HG02938 (cell line): ENCODE results near the gene VENTX.
"Not testable (repeated sequence)": the region's sequence is repeated elsewhere in the genome, so short reads cannot be mapped to it uniquely, and the experiment has no call there.

Experiments
- ATAC-seq: cut with Tn5 transposase; IDR thresholded peaks from one replicate; pipeline ENCODE4 v1.9.1; 2021; ENCODE audit warnings: mild to moderate bottlenecking, moderate library complexity; ENCODE audit not compliant: unreplicated experiment

The VENTX gene

DNA sequence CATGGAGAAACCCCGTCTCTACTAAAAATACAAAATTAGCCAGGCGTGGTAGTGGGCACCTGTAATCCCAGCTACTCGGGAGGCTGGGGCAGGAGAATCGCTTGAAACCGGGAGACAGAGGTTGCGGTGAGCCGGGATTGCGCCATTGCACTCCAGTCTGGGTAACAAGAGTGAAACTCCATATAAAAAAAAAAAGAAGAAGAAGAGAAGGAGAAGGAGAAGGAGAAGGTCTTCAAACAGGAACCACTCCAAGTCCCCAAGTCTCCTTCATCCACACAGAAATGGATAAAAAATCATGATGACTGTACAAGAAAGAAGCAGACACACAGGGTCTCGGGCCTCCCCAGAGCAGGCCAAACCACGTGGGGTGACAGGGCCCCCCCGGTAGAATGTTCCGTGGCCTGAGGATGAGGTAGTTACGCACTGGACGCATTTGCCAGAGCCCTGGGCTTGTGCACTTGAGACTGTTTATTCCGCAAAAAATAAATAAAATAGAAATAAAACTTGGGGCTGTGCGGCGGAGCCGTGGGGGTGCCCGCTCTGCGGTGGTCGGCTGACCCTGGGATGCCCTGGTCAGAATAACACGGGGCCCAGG, 15.8 kb downstream of the VENTX start:
- no peak for ATAC-seq

- ATAC-seq = no peak
Measured at GRCh38 chr10:133254421-133255120, 16.9 kb downstream of the VENTX start.

DNA sequence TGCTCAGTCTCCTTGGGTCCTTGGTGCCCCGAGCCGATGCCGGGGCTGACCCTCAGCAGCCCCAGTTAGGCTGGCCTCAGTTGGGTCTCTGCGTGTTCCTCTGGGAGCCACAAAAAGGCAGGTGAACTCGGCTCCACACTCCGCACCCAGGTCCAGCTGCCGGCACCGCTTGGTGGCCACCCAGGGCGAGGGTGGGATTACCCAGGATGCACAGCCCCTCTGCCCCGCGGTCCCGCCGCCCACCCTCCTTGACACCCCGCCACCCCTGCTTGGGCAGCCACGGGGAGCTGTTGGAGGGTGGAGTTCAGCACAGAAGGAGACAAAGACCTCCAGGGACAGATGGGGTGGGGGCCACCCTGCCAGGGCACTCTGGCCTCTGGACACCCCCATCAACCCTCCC, 17.7 kb downstream of the VENTX start:
- no peak for ATAC-seq

GRCh38 chr10:133257489-133258065, 19.9 kb downstream of the VENTX start:
- peak; percentile 11 for ATAC-seq

DNA sequence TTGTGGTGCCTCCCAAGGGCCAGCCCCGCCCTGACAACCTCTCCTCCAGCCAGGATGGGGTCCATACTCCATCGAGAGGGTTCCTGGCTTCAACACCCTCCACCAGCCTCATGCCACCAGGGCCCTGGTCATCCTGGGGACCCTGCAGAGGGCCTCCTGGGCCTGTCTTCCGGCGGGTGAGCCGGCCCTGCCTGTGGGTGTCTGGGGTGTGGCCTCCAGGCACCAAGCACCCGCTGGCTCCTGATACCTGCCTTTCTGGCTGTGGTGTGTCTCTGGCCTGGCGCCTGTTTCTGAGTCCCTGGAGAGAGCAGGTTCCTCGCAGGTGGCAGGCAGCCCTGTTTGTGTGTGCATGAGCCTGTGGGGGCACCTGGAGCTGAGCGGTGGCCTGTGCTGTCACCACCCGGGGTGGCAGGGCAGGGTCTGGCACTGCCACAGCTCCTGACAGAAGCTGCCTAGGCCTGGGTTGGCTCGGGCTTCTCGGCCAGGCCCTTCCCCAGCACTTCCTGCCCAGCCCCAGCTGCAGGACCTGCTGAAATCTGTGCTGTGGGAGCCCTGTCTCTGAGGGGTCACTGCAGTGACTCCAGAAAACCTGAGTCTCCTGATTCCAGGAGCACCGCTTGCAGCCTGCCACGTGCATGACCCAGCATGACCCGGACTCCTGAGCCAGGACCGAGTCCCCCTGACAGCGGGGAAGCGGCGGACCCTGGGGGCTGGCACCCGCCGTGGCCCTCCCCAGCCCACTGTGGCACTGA, 20.6 kb downstream of the VENTX start:
- ATAC-seq = peak; percentile 29

- no peak for ATAC-seq
Measured at GRCh38 chr10:133258818-133259601, 21.4 kb downstream of the VENTX start.

DNA sequence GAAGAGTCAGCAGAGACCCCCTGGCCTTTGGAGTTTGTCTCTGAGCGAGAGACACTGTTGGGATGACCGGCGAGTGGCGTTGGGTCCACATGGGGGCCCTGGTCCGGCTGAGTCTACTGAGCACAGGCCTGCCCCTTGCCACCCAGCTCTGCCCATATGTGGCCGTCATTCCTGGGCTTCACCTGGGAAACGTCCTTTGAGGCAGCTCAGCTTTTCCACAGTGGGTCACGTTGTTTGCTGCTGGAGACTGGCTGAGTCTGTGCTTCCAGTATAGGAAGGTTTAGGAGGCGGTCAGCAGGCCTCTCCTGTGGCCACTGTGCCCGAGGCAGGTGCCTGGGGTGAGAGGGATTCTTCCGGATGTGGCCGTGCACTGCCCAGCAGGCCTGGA, 21.9 kb downstream of the VENTX start:
- ATAC-seq = no peak

DNA sequence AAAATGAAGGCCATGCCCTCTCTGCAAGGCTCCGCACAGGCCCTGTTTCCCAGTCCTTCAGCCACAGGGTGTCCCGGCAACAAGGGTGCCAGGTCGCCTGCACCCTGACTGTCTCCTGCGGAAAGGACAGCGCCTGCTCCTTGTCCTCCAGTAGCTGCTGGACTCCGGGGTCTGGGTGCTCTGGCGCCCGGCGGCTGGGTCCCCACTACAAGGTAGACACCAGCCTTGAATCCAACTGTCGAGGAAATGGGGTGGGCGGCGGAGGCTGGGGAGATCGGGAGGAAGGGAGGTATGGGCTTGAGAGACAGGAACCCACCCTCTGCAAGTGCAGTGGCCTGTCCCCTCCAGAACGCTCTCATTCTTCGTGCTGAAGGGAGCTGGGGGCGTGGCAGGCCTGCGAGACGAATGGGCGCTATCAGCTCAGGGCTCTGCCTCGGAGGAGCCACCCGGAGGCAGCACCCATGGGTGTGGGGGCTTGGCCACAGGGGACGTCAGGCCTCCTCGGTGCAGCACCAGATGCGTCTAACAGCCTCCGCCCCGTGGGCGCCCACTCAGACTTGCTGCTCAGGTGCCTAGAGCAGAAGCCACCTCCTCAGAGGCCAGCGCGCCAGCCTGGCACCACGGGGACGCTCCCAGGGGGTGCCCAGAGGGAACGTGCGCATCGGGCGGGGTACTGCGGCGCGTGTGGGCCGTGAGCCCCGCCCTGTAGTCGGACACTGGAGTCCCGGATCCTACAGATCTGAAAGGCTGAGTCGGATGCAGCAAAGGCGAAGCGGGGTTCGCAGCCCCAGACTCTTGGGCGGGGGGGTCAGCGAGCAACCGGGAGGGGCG, 23.5 kb downstream of the VENTX start:
- peak; percentile 40 for ATAC-seq

DNA sequence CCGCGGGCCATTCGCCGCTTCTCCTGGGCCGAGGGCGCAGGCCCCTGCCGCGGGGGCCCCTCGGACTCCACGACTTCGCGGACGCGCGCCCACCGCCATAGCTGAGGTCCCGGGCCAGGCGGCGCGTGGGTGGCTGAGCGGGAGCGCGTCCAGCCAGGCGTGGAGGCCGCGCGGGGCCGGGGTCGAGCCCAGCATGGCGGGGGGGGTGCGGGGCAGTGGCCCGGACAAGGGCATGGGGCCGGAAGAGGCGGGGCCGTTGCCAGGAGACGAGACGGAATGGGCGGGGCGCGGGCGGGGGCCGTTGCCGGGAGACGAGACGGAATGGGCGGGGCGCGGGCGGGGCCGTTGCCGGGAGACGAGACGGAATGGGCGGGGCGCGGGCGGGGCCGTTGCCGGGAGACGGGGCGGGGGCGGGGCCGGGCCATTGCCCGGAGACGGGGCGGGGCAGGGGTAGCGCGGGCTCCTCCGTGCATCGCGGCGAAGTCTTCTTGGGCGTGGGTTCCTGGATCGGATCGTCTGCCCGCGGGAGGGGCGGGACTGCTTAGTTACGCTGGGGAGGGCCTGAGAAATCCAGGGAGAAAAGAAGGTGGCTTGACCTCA, 24.2 kb downstream of the VENTX start:
- peak; percentile 38 for ATAC-seq

DNA sequence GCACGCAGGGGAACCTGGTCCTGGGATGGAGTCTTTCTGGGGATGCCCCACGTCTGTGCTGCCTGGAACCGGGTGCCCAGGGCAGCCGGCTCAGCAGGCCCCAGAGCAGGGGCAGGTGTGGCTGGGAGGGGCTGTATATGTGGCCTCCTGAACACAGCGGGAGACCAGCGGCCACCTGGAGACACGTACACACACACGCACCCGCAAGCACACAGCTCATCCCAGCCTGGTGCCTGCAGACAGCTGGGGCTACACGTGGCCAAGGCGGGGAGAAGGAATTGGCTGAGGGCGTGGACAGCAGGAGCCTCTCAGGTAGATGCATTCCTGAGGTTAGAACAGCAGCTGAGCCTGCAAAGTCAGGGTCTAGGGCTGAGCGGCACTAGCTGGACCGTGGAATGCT, 25.0 kb downstream of the VENTX start:
- no peak for ATAC-seq

DNA sequence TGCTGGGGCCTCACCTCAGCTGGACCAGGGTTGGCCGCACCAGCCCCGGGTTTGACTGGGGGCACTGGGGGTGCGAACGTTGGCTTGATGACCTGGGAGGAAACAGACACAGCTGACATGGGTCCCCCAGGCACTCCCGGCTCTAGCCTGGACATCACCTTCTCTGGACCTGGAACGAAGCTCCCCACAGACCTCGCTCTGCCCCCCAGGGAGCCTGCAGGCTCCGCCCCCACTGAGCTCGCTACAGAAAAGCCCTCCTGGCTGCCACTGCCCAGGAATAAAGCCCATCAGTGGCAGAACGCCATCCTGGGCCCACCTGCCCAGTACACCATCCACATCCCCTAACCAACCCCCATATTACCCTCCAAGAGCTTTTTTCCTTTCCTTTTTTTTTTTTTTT, 26.0 kb downstream of the VENTX start:
- no peak for ATAC-seq

GRCh38 chr10:133264461-133264860, 26.8 kb downstream of the VENTX start:
- ATAC-seq = no peak

- ATAC-seq = not testable (repeated sequence)
Measured at GRCh38 chr10:133265052-133265451, 27.4 kb downstream of the VENTX start.

GRCh38 chr10:133266056-133266795, 28.6 kb downstream of the VENTX start:
- no peak for ATAC-seq

- no peak for ATAC-seq
Measured at GRCh38 chr10:133267293-133267692, 29.6 kb downstream of the VENTX start.

GRCh38 chr10:133267829-133268228, 30.2 kb downstream of the VENTX start:
- ATAC-seq = no peak

GRCh38 chr10:133268532-133268931, 30.9 kb downstream of the VENTX start:
- no peak for ATAC-seq

DNA sequence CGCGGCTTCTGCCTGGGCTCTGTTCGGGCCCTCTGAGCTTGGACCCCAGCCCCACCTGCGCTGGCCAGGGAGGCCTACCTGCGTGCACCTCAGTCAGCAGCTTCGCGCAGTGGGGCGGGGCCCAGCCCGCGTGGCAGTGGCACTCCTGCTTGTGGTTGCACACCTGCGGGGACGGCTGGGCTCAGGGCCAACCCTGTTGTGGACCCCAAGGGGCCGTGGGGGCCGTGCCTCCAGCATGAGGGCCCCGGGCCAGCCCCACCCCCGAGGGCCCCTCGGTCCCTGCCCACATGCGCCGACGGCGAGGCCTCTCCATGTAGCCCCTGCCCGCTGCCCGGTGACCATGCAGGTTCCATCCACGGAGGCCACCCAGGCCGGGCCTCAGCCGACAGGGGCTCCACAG, 31.7 kb downstream of the VENTX start:
- ATAC-seq = no peak

GRCh38 chr10:133270204-133270603, 32.5 kb downstream of the VENTX start:
- no peak for ATAC-seq
